ENCODE data around the gene CLIP1. TPM values are rescaled to one million over a fixed set of nuclear protein-coding genes. Genes with fewer than 3 reads are reported as not detected.
"Not testable (repeated sequence)": the region's sequence is repeated elsewhere in the genome, so short reads cannot be mapped to it uniquely, and the experiment has no call there.

CLIP1 gene
- total RNA-seq, 4 donors from 2014 or later: 78.7 to 147 (median 118) TPM

- peaks cover 10 to 98% (median 34%) of the 10 kb centered on the region in 3 donors for H3K36me3 ChIP-seq
Measured at GRCh38 chr12:122275459-122275858, 147.0 kb downstream of the CLIP1 start.

GRCh38 chr12:122266230-122266901 is 156.1 kb downstream of the CLIP1 start, which contains the start of gene VPS33A:
Gene VPS33A, minus strand, starts transcription at chr12:122266494. Its CDS starts 86 bp downstream, at chr12:122266408.
- TF ChIP-seq CTCF (IDR thresholded peaks at IDR 0.05) (peak in 1 of 6 experiments; percentile 12), POLR2A (IDR thresholded peaks at IDR 0.05) (peak in 3 of 4 donors; percentile 16 to 45 (median 28))
- no peaks in the 10 kb centered on the region for H3K27me3 ChIP-seq
- H3K9me3 ChIP-seq: no peaks in the 10 kb centered on the region
- peak; percentile 75 for DNase-seq
- H3K27ac ChIP-seq: peak within 1 kb of the TSS; percentile 87 to 96 (median 93)
- WGBS, 2 donors: 0% methylated on average over 27 to 39 of the region's 56 CpGs
- intact Hi-C loops (cut with DNase I): no loop called here
- peak within 1 kb of the TSS; percentile 79 to 97 (median 80) for H3K4me3 ChIP-seq
- H3K4me1 ChIP-seq: peaks cover 0 to 31% (median 12%) of the 10 kb centered on the region in 3 donors
- peaks cover 5 to 43% (median 9%) of the 10 kb centered on the region in 3 donors for H3K36me3 ChIP-seq

More at GRCh38 chr12:122275459-122275858, 147.0 kb downstream of the CLIP1 start:
- no peak for DNase-seq
- Histone ChIP-seq H3K9me3 (no peaks in the 10 kb centered on the region), H3K27ac (no peak overlapping the region), H3K4me1 (no peaks in the 10 kb centered on the region), H3K4me3 (no peak overlapping the region), H3K27me3 (no peaks in the 10 kb centered on the region)
- no peak for TF ChIP-seq POLR2A (IDR thresholded peaks at IDR 0.05)
- TF ChIP-seq CTCF (IDR thresholded peaks at IDR 0.05): no peak
- 88 to 91% methylated on average over 8 of the region's 8 CpGs for WGBS, 2 donors
- intact Hi-C loops (cut with DNase I): no loop called here

GRCh38 chr12:122265886-122266229 is 156.6 kb downstream of the CLIP1 start:
- H3K9me3 ChIP-seq: no peaks in the 10 kb centered on the region
- H3K27ac ChIP-seq: peak overlapping the region; percentile 87 to 96 (median 93)
- H3K27me3 ChIP-seq: no peaks in the 10 kb centered on the region
- intact Hi-C loops (cut with DNase I): no loop called here
- H3K4me3 ChIP-seq: peak overlapping the region; percentile 79 to 97 (median 80)
- peaks cover 0 to 31% (median 12%) of the 10 kb centered on the region in 3 donors for H3K4me1 ChIP-seq
- no peak for DNase-seq
- 0% methylated on average over 3 to 9 of the region's 17 CpGs for WGBS, 2 donors
- TF ChIP-seq CTCF (IDR thresholded peaks at IDR 0.05): no peak
- peaks cover 5 to 43% (median 12%) of the 10 kb centered on the region in 3 donors for H3K36me3 ChIP-seq

- DNase-seq: no peak
- peak overlapping the region; percentile 87 to 96 (median 93) for H3K27ac ChIP-seq
- no peaks in the 10 kb centered on the region for H3K27me3 ChIP-seq
- peaks cover 5 to 43% (median 14%) of the 10 kb centered on the region in 3 donors for H3K36me3 ChIP-seq
- TF ChIP-seq CTCF (IDR thresholded peaks at IDR 0.05): no peak
- 18 to 20% methylated on average over 1 of the region's 1 CpG for WGBS, 2 donors
- peaks cover 0 to 31% (median 12%) of the 10 kb centered on the region in 3 donors for H3K4me1 ChIP-seq
- no peaks in the 10 kb centered on the region for H3K9me3 ChIP-seq
- peak overlapping the region; percentile 79 to 97 (median 80) for H3K4me3 ChIP-seq
- intact Hi-C loops (cut with DNase I): no loop called here
Measured at GRCh38 chr12:122265476-122265875, 157.0 kb downstream of the CLIP1 start.

- intact Hi-C loops (cut with DNase I): not testable (repeated sequence)
- H3K36me3 ChIP-seq: peaks cover 13 to 82% (median 30%) of the 10 kb centered on the region in 3 donors
- WGBS, 2 donors: 86 to 88% methylated on average over 14 of the region's 14 CpGs
Measured at GRCh38 chr12:122260735-122261134, 161.7 kb downstream of the CLIP1 start.

GRCh38 chr12:122258939-122259338 is 163.5 kb downstream of the CLIP1 start:
- WGBS, 2 donors: 87 to 93% methylated on average over 3 to 4 of the region's 4 CpGs
- intact Hi-C loops (cut with DNase I); H3K4me1 ChIP-seq; H3K27me3 ChIP-seq; DNase-seq; H3K4me3 ChIP-seq; H3K27ac ChIP-seq; H3K9me3 ChIP-seq: not testable (repeated sequence)
- H3K36me3 ChIP-seq: peaks cover 13 to 97% (median 30%) of the 10 kb centered on the region in 3 donors

More at GRCh38 chr12:122260735-122261134, 161.7 kb downstream of the CLIP1 start:
- peaks cover 0 to 18% (median 6%) of the 10 kb centered on the region in 3 donors for H3K4me1 ChIP-seq
- H3K27me3 ChIP-seq, H3K9me3 ChIP-seq, H3K27ac ChIP-seq, H3K4me3 ChIP-seq, DNase-seq: not testable (repeated sequence)

- intact Hi-C loops (cut with DNase I); DNase-seq; H3K27me3 ChIP-seq; H3K9me3 ChIP-seq; H3K4me1 ChIP-seq; H3K27ac ChIP-seq; H3K4me3 ChIP-seq: not testable (repeated sequence)
- H3K36me3 ChIP-seq: peaks cover 13 to 97% (median 30%) of the 10 kb centered on the region in 3 donors
- 90% methylated on average over 4 of the region's 4 CpGs for WGBS, 2 donors
Measured at GRCh38 chr12:122258462-122258861, 164.0 kb downstream of the CLIP1 start.

Measured in esophagus squamous epithelium (tissue), 5 donors.